Vagina (tissue), 2 donors: ENCODE data around the gene GLRX5. TPM values are rescaled to one million over a fixed set of nuclear protein-coding genes. Genes with fewer than 3 reads are reported as not detected.

ENCODE experiments used
- DNase-seq, 2 donors: peaks; one replicate each; pipeline ENCODE4 v3.0.0-alpha.2; 2017; ENCODE audit errors: extremely low spot score in 2 of 2
- H3K27ac ChIP-seq: fragments of 200-600 bp; sonication (generic); one replicate; pipeline ENCODE4 v1.5.1; 2019
- H3K27me3 ChIP-seq: fragments of 200-600 bp; sonication (generic); one replicate; pipeline ENCODE4 v1.5.1; 2019
- H3K36me3 ChIP-seq, 2 donors: fragments of 200-600 bp; sonication (generic); one replicate each; pipeline ENCODE4 v1.5.1; 2017 to 2019
- H3K4me1 ChIP-seq: fragments of 200-600 bp; sonication (generic); one replicate; pipeline ENCODE4 v1.5.1; 2019
- H3K4me3 ChIP-seq, 2 donors: fragments of 200-600 bp; sonication (generic); 1 replicate in 1 of 2; 2 replicates in 1 of 2; pipeline ENCODE4 v1.5.1; 2016 to 2019
- H3K9me3 ChIP-seq: fragments of 200-600 bp; sonication (generic); one replicate; pipeline ENCODE4 v1.5.1; 2019
- CTCF ChIP-seq, 3 experiments: fragments of 450-650 bp in 2 of 3; fragments of 200-600 bp in 1 of 3; sonication (generic) in 1 of 3; IDR thresholded peaks; one replicate each; pipeline ENCODE4 v1.5.1; 2017 to 2019; ENCODE audit warnings: antibody characterized with exemption in 3 of 3, mild to moderate bottlenecking in 2 of 3, moderate library complexity in 2 of 3
- POLR2A ChIP-seq, 2 donors: fragments of 450-650 bp; IDR thresholded peaks; one replicate each; pipeline ENCODE4 v1.6.1; 2017; ENCODE audit warnings: antibody characterized with exemption in 2 of 2, mild to moderate bottlenecking in 2 of 2, moderate library complexity in 2 of 2
- POLR2AphosphoS5 ChIP-seq, 2 donors: sonication (generic); formaldehyde crosslinking; IDR thresholded peaks; one replicate each; pipeline ENCODE4 v1.9.0; 2017; ENCODE audit warnings: antibody characterized with exemption in 2 of 2, mild to moderate bottlenecking in 2 of 2, low read depth in 1 of 2; ENCODE audit not compliant: insufficient read depth in 1 of 2
- intact Hi-C: fragments of 100-400 bp; cut with DNase I; formaldehyde crosslinking; loops from one replicate; pipeline ENCODE4 v1.15.1; 2023
- total RNA-seq: library from RNA; depleted of rRNA; stranded (reverse); fragments of >200 nt; gene quantifications from one replicate; pipeline ENCODE4 v1.2.3, GENCODE V29; 2016

The GLRX5 gene
- total RNA-seq, 1 donor from 2014 or later, result 20.4 TPM

GRCh38 chr14:95548328-95548929 is 13.6 kb downstream of the GLRX5 start:
- no peak for TF ChIP-seq POLR2A (IDR thresholded peaks at IDR 0.05)
- no peak for TF ChIP-seq POLR2AphosphoS5 (IDR thresholded peaks at IDR 0.05; ENCODE audit: insufficient read depth in 1 of 2, low read depth in 1 of 2)
- TF ChIP-seq CTCF (IDR thresholded peaks at IDR 0.05), result no peak
- no peaks in the 10 kb centered on the region for H3K4me1 ChIP-seq
- H3K4me3 ChIP-seq, result no peak overlapping the region
- DNase-seq, result no peak
- no peaks in the 10 kb centered on the region for H3K27me3 ChIP-seq
- H3K9me3 ChIP-seq, result no peaks in the 10 kb centered on the region
- H3K27ac ChIP-seq, result no peak overlapping the region
- intact Hi-C loops, result no loop called here
- H3K36me3 ChIP-seq, result peaks cover 0 to 14% of the 10 kb centered on the region in 2 donors

- Histone ChIP-seq H3K27me3 (no peaks in the 10 kb centered on the region), H3K36me3 (peaks cover 0 to 7% of the 10 kb centered on the region in 2 donors), H3K9me3 (no peaks in the 10 kb centered on the region), H3K27ac (no peak overlapping the region), H3K4me1 (no peaks in the 10 kb centered on the region), H3K4me3 (no peak overlapping the region)
- intact Hi-C loops, result no loop called here
- DNase-seq, result no peak
- no peak for TF ChIP-seq POLR2A (IDR thresholded peaks at IDR 0.05)
- TF ChIP-seq POLR2AphosphoS5 (IDR thresholded peaks at IDR 0.05; ENCODE audit: insufficient read depth in 1 of 2, low read depth in 1 of 2), result no peak
- no peak for TF ChIP-seq CTCF (IDR thresholded peaks at IDR 0.05)
These were observed 15.1 kb downstream of the GLRX5 start for GRCh38 chr14:95549656-95550585.

DNA sequence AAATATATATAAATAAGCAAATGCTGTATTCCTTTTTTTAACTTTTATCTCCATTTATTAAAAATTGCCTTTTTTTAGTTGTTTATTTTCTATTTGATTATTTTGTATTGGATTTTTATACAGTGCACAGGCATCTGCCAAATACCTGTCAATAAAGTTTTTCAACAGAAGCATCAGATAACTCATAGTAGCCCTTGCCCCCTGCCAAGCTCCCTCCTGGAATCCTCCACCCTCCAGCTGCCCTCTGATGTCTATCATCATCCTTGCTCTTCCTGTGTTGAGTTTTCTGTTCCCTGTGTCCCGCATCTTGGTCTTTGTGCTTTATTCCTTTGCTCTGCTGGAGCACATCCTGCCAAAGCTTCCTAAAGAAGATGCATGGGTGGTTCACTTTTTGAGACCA is 16.6 kb downstream of the GLRX5 start:
- DNase-seq, result no peak
- no peaks in the 10 kb centered on the region for H3K36me3 ChIP-seq
- H3K4me1 ChIP-seq, result no peaks in the 10 kb centered on the region
- no peak overlapping the region for H3K4me3 ChIP-seq
- H3K9me3 ChIP-seq, result no peaks in the 10 kb centered on the region
- intact Hi-C loops, result no loop called here
- no peak overlapping the region for H3K27ac ChIP-seq
- TF ChIP-seq CTCF (IDR thresholded peaks at IDR 0.05) (no peak), POLR2A (IDR thresholded peaks at IDR 0.05) (no peak), POLR2AphosphoS5 (IDR thresholded peaks at IDR 0.05; ENCODE audit: insufficient read depth in 1 of 2, low read depth in 1 of 2) (no peak)
- H3K27me3 ChIP-seq, result no peaks in the 10 kb centered on the region

DNA sequence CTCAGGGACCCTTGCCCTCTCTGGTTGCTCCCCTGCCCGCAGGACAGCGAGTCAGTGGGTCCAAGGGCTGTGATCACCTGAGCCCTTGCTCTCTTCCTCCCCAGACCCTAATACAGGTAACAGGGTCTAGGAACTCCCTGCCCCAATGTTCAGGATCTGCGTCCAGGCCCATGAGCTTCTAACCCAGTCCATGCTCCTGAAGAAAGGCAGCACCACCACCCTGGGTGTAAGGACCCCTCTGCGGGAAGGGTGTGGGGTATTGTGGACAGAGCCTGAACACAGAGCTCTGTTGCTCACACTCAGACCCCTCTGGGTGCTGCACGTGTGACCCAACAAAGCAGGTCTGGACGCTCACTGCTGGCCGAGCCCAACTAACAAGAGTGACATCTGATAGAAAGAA is 18.3 kb downstream of the GLRX5 start:
- intact Hi-C loops, result no loop called here
- DNase-seq, result no peak
- H3K4me3 ChIP-seq, result no peak overlapping the region

More for the DNA sequence above, 18.3 kb downstream of the GLRX5 start:
- no peaks in the 10 kb centered on the region for H3K9me3 ChIP-seq
- H3K27me3 ChIP-seq, result no peaks in the 10 kb centered on the region
- H3K4me1 ChIP-seq, result no peaks in the 10 kb centered on the region
- TF ChIP-seq CTCF (IDR thresholded peaks at IDR 0.05) (no peak), POLR2A (IDR thresholded peaks at IDR 0.05) (no peak), POLR2AphosphoS5 (IDR thresholded peaks at IDR 0.05; ENCODE audit: insufficient read depth in 1 of 2, low read depth in 1 of 2) (no peak)
- no peaks in the 10 kb centered on the region for H3K36me3 ChIP-seq
- no peak overlapping the region for H3K27ac ChIP-seq
